ENCODE results near the gene PTPRF.

PTPRF gene

GRCh38 chr1:43554444-43554992 is 23.8 kb downstream of the PTPRF start:
- peak in 1 of 2 experiments; percentile 3 for DNase-seq

- no peak for DNase-seq
These were observed 26.1 kb downstream of the PTPRF start for GRCh38 chr1:43556782-43557181.

- no peak for DNase-seq
These were observed 27.1 kb downstream of the PTPRF start for GRCh38 chr1:43557744-43558245.

GRCh38 chr1:43558346-43558841 is 27.7 kb downstream of the PTPRF start:
- no peak for DNase-seq

- no peak for DNase-seq
These were observed 29.0 kb downstream of the PTPRF start for GRCh38 chr1:43559714-43560113.

GRCh38 chr1:43560286-43560685 is 29.6 kb downstream of the PTPRF start:
- DNase-seq, result no peak

- peak; percentile 9 to 37 for DNase-seq
These were observed 33.3 kb downstream of the PTPRF start for GRCh38 chr1:43563876-43564539.

GRCh38 chr1:43564551-43565348 is 34.1 kb downstream of the PTPRF start:
- DNase-seq, result peak in 1 of 2 experiments; percentile 30

- no peak for DNase-seq
These were observed 35.1 kb downstream of the PTPRF start for GRCh38 chr1:43565600-43566360.

- DNase-seq, result no peak
These were observed 35.8 kb downstream of the PTPRF start for GRCh38 chr1:43566382-43567044.

GRCh38 chr1:43569175-43569574 is 38.5 kb downstream of the PTPRF start:
- DNase-seq, result no peak

GRCh38 chr1:43570277-43570676 is 39.6 kb downstream of the PTPRF start:
- no peak for DNase-seq

GRCh38 chr1:43570715-43571114 is 40.0 kb downstream of the PTPRF start:
- no peak for DNase-seq

GRCh38 chr1:43572084-43572483 is 41.4 kb downstream of the PTPRF start:
- DNase-seq, result no peak

GRCh38 chr1:43572538-43572937 is 41.9 kb downstream of the PTPRF start:
- no peak for DNase-seq

- peak; percentile 5 to 57 for DNase-seq
These were observed 42.5 kb downstream of the PTPRF start for GRCh38 chr1:43573066-43573800.

- DNase-seq, result no peak
These were observed 45.8 kb downstream of the PTPRF start for GRCh38 chr1:43576521-43576920.

- no peak for DNase-seq
These were observed 47.2 kb downstream of the PTPRF start for GRCh38 chr1:43577655-43578542.

- no peak for DNase-seq
These were observed 49.4 kb downstream of the PTPRF start for GRCh38 chr1:43580039-43580438.

- DNase-seq, result peak in 1 of 2 experiments; percentile 73
These were observed 51.5 kb downstream of the PTPRF start for GRCh38 chr1:43582162-43582566.

Data from NCI-H446 (cell line).